Cardiac muscle cell (in vitro differentiated cells and primary cell): ENCODE measurements around the gene PTPN9. TPM values are rescaled to one million over a fixed set of nuclear protein-coding genes. Genes with fewer than 3 reads are reported as not detected.
A peak's percentile ranks its signal among the peaks of the same experiment; 100 is the strongest.

Source experiments
- DNase-seq, 2 donors: peaks; one replicate each; pipeline versions ENCODE4 v3.0.0 to v3.0.0-alpha.2; 2010 to 2017; ENCODE audit warnings: low read depth in 1 of 2, low spot score in 1 of 2
- H3K27ac ChIP-seq: fragments of 200-600 bp; sonication (generic); 2 replicates; pipeline ENCODE4 v1.5.1; 2016
- H3K27me3 ChIP-seq: fragments of 200-600 bp; sonication (generic); 2 replicates; pipeline ENCODE4 v1.6.0; 2016; ENCODE audit warnings: control low read depth
- H3K36me3 ChIP-seq: fragments of 200-600 bp; sonication (generic); 2 replicates; pipeline ENCODE4 v1.5.1; 2016; ENCODE audit warnings: control low read depth
- H3K4me1 ChIP-seq: fragments of 200-600 bp; sonication (generic); 2 replicates; pipeline ENCODE4 v1.8.1; 2017; ENCODE audit warnings: low read depth, mild to moderate bottlenecking, mixed run types
- H3K4me3 ChIP-seq: fragments of 200-600 bp; sonication (generic); 2 replicates; pipeline ENCODE4 v1.5.1; 2016; ENCODE audit warnings: mild to moderate bottlenecking
- H3K9me3 ChIP-seq: fragments of 200-600 bp; sonication (generic); 2 replicates; pipeline ENCODE4 v1.5.1; 2017; ENCODE audit warnings: low read depth, mild to moderate bottlenecking, control low read depth
- polyA plus RNA-seq: library from polyadenylated mRNA; unstranded; fragments of >200 nt; fragmentation: Nextera tagmentation; extraction: Ambion mirVana; gene quantifications from 2 replicates; pipeline ENCODE4 v1.2.1, GENCODE V29; 2016
- total RNA-seq: library from RNA; depleted of rRNA; stranded (reverse); fragments of >200 nt; gene quantifications from 2 replicates; pipeline ENCODE4 v1.2.3, GENCODE V29; 2016
- TF ChIP-seq, protein P1 (sequence below): IDR thresholded peaks from 2 replicates; pipeline ENCODE4 v1.5.1; 2012; ENCODE audit warnings: low read depth, mild to moderate bottlenecking, low read length

PTPN9 gene
- total RNA-seq (24.3 and 26.7 TPM in 2 replicates), polyA plus RNA-seq (29.2 and 37.3 TPM in 2 replicates)

- Histone ChIP-seq H3K4me3 (peak within 1 kb of the TSS; percentile 79), H3K27me3 (no peaks in the 10 kb centered on the region), H3K36me3 (no peaks in the 10 kb centered on the region), H3K27ac (peak within 1 kb of the TSS; percentile 80), H3K9me3 (no peaks in the 10 kb centered on the region), H3K4me1 (peaks cover 7% of the 10 kb centered on the region)
- TF ChIP-seq, protein P1, sequence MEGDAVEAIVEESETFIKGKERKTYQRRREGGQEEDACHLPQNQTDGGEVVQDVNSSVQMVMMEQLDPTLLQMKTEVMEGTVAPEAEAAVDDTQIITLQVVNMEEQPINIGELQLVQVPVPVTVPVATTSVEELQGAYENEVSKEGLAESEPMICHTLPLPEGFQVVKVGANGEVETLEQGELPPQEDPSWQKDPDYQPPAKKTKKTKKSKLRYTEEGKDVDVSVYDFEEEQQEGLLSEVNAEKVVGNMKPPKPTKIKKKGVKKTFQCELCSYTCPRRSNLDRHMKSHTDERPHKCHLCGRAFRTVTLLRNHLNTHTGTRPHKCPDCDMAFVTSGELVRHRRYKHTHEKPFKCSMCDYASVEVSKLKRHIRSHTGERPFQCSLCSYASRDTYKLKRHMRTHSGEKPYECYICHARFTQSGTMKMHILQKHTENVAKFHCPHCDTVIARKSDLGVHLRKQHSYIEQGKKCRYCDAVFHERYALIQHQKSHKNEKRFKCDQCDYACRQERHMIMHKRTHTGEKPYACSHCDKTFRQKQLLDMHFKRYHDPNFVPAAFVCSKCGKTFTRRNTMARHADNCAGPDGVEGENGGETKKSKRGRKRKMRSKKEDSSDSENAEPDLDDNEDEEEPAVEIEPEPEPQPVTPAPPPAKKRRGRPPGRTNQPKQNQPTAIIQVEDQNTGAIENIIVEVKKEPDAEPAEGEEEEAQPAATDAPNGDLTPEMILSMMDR, result peak; percentile 38
- peak; percentile 85 to 91 for DNase-seq
These were observed at the start of gene PTPN9 for GRCh38 chr15:75578948-75579920. TSS of gene PTPN9 (minus strand) at chr15:75579315. CDS start at chr15:75578776, 539 bp downstream.

DNA sequence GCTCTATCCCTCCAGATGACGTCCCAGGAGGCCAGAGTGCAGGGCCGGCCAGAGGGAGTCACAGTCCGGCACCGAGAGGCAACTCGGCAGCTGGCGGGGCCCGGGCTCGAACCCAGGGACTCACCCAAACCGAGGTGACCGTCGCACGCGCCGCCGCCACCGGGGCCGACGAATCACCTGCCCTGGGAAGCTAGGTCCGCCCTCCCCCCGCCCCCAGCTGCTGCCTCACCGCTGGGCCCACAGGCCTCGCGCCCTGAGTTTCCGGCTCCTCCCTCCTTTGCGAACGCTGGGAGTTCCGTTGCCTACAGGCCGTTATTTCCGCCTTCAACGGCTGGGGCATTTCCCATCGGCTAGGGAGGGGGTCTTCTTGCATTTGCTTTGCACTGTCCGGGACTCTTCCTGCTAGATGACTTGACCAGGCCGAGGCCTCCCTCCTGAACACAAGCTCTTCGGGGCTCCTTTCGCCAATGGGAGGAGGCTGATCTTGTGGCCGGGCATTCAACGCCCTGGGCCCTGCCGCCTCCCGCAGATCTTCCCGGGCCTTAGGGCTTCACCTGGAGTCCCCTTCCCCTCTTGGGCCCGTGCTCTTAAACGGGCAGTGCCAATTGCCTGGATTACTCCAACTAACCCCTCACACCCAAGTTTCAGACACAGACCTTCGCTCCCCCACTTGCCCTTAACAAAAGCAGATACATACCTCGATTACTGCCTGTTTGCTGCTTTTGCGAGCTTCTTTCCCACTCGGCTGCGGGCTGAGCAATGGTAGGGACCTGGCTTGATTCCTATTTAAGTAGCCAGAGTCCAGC, 46.6 kb upstream of the PTPN9 start, which contains the start of gene SNUPN:
SNUPN (minus strand) TSS at position 184 of the 806 bp plus-strand sequence. CDS start 4,674 bp downstream, outside the sequence.
- peak within 1 kb of the TSS; percentile 90 for H3K4me3 ChIP-seq
- TF ChIP-seq, protein P1, result no peak
- DNase-seq, result peak; percentile 95 to 96
- no peaks in the 10 kb centered on the region for H3K27me3 ChIP-seq
- no peaks in the 10 kb centered on the region for H3K36me3 ChIP-seq
- H3K9me3 ChIP-seq, result no peaks in the 10 kb centered on the region
- H3K4me1 ChIP-seq, result no peaks in the 10 kb centered on the region
- H3K27ac ChIP-seq, result peak within 1 kb of the TSS; percentile 92

DNA sequence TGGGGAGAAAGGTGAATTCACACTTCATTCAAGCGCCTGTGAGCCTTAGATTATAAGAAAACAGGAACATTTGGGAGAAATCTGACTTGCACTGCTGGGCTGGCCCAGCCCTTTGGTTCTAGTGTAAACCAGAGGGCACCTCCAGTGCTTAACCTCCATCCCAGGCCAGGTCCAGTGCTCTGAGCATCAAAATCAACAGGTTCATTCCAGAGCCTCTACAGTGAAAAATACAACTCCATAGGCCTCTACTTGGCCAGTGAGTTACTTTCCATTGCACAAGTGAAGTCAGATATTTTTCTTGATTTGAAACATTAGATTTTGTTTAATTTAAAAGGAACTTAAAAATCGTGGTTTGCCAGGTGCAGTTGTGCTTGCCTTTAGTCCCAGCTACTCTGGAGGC, 43.4 kb upstream of the PTPN9 start:
- H3K27me3 ChIP-seq, result no peaks in the 10 kb centered on the region
- no peak for DNase-seq
- TF ChIP-seq, protein P1, result no peak
- H3K27ac ChIP-seq, result no peak overlapping the region
- peaks cover 7% of the 10 kb centered on the region for H3K36me3 ChIP-seq
- no peak overlapping the region for H3K4me3 ChIP-seq
- H3K4me1 ChIP-seq, result no peaks in the 10 kb centered on the region
- H3K9me3 ChIP-seq, result no peaks in the 10 kb centered on the region

DNA sequence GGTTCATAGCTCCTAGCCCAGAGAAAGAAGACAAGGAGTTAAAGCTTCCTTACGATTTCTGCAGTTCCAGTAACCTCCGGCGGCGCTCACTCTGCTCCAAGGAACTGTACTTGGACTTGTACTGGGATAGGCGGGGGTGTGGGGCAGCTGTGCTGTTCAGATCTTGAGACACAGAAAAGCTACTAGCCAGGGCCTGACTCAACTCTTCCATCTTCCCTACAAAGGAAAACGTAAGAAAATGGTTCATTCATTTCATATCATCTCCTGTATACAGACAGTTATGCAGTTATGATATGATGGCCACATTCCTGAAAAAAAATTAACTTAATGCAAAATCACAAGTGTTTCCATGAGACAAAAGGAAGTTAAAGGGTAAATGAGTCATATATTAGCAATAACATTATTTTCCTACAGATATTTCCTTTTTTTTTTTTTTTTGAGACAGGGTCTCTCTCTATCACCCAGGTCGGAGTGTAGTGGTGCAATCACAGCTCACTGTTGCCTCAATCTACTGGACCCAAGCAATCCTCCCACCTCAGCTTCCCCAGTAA, 41.8 kb upstream of the PTPN9 start:
- TF ChIP-seq, protein P1, result peak; percentile 35
- peak in 1 of 2 donors; percentile 97 for DNase-seq
- no peak overlapping the region for H3K4me3 ChIP-seq
- no peaks in the 10 kb centered on the region for H3K9me3 ChIP-seq
- H3K4me1 ChIP-seq, result no peaks in the 10 kb centered on the region
- H3K27ac ChIP-seq, result no peak overlapping the region
- H3K27me3 ChIP-seq, result no peaks in the 10 kb centered on the region
- H3K36me3 ChIP-seq, result peaks cover 7% of the 10 kb centered on the region
